Medulla oblongata (tissue), 1 donor: Measurements from ENCODE around the gene ESM1.
"Not testable (repeated sequence)": the region's sequence is repeated elsewhere in the genome, so short reads cannot be mapped to it uniquely, and the experiment has no call there.

Experiments used
- DNase-seq: peaks from one replicate; pipeline ENCODE4 v3.0.0-alpha.2; 2015; ENCODE audit errors: extremely low spot score

Gene ESM1

DNA sequence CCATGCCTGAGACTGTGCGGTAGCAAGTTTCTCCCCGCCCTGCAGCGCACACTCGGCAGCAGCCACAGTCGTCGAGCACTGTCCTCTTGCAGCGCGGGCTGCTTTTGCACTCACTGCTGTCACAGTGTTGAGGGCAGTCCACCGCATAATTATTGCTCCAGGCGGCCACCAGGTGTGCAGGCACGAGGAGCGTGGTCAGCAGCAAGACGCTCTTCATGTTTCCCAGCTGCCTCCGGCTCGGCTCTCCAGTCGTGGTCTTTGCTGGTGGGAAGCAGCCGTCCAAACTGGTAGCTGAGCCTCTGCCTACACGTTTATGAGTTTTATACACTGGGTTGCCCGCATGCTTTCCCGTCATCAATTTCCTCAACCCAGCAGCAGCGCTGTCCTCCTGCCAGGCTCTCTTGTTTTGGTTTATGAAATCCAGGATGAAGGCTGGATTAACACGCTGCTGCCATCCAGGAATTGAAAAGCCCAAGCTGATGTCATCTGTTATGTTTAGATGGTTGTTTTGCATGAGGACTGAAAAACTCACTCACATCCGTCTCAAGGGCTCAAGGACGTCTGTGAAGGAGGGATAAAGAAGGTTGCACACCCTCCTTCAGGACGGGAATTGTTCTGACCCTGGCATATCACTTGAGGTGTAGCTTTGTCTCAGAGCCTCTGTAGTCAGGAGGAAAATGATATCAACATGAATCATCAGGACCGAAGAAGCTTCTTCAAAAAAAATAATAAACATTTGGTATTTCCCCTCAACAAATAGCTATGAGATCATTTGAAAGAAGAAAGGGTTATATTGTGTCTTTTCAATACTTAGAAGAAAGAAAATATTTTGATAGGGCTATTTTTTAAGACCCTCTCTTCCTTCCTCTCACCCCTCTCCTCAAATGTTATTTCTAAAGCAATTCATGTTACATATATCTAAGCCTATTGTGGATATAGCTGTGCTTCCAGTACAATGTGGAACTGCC, at the start of gene ESM1:
ESM1 (minus strand) TSS at position 293 of the 968 bp plus-strand sequence; CDS start at position 217, 76 bp downstream.
- no peak for DNase-seq

- no peak for DNase-seq
Measured at GRCh38 chr5:55033568-55033967, 48.2 kb upstream of the ESM1 start.

DNA sequence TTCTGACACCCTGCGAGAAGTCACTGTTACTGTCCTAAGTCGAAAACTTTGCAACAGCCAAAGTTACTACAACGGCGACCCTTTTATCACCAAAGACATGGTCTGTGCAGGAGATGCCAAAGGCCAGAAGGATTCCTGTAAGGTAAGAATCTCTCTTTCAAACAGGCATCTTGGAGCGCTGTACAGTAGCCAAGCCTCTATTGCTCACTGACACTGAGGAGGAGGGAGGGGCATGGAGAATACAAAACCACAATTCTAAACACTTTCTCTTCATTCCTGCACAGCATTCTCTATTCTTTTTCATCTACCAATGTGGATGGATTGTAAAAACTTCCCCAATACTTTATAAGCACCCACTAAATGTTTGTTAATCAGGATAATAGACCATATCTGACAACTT, 46.1 kb upstream of the ESM1 start:
- DNase-seq: no peak

GRCh38 chr5:55030676-55031369, 45.4 kb upstream of the ESM1 start:
- no peak for DNase-seq

- no peak for DNase-seq
Measured at GRCh38 chr5:55030220-55030619, 44.8 kb upstream of the ESM1 start.

DNA sequence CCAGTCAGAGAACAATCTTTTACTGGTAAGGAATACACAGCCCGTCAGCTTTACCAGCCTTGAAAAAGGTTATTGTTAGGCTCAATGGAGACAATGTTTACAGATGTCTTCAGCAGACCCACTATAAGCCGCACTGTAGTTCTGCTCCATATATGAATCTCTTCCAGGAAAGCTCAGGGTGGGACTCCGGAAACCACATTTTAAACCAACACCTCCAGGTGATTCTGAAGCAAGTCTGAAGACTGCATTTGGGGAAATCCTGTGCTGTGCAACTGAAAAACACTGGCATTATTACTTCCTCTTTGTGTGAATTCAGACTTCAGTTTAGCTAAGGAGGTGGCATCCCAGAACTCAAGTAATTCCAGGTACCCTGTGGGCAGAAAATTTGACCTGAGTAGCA, 42.2 kb upstream of the ESM1 start:
- DNase-seq: no peak

- no peak for DNase-seq
Measured at GRCh38 chr5:55022450-55022849, 37.1 kb upstream of the ESM1 start.

GRCh38 chr5:55021821-55022220, 36.4 kb upstream of the ESM1 start:
- no peak for DNase-seq

DNA sequence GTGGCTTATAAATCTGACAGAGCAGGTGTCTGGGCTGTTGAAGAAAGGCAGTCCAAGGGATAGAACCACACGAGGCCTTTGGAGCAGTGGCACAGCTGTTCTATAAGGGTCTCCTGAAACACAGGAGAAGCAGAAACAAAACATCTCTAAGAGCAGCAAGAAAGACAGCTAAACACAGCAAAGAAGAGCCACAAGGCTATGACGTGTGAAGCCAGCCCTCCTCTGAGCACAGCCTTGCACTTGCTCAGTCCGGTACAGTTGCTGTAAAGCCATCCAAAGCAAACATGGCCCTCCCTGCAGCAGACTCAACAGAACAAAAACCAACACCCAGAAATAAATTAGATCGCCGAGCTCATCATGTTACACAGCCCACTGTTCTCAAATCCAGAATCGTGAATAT, 36.0 kb upstream of the ESM1 start:
- no peak for DNase-seq

GRCh38 chr5:55010149-55010548, 24.8 kb upstream of the ESM1 start:
- not testable (repeated sequence) for DNase-seq

- no peak for DNase-seq
Measured at GRCh38 chr5:55004729-55005128, 19.3 kb upstream of the ESM1 start.

DNA sequence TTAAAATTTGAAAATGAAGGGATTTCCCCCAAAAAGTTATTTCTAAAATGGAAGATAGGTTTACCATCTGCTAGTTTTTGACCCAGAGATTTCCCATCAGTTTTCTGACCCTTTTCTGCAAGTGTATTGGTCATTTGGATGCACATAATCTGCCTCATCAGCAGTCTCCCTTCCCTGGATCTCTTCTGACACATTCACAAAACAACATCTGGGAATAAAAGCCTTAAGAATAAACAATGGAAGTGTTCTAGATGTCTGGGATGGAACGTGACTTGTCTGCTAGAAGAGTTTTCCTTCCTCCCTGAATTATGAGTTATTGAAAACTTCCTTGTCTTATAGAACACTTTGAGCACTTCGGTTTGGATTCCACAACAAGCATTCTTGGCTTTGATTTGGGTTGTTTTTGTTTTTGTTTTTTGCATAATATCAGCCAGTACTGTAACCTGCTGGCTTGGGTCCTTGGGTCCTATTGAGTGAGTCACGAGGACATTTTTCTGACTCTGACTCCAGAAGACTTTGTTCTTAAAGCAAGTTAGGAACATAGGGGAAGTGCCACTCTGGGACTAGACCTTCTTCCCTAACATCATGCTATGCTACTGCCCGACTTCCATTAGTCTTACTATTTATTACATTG, 18.2 kb upstream of the ESM1 start:
- DNase-seq: no peak

DNA sequence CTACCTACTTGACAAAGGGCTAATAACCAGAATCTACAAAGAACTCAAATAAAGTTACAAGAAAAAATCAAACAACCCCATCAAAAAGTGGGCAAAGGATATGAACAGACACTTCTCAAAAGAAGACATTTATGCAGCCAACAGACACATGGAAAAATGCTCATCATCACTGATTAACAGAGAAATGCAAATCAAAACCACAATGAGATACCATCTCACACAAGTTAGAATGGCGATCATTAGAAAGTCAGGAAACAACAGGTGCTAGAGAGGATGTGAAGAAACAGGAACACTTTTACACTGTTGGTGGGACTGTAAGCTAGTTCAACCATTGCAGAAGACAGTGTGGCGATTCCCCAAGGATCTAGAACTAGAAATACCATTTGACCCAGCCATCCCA, 16.8 kb upstream of the ESM1 start:
- DNase-seq: not testable (repeated sequence)

- no peak for DNase-seq
Measured at GRCh38 chr5:54997081-54997480, 11.7 kb upstream of the ESM1 start.

GRCh38 chr5:54996466-54996865, 11.1 kb upstream of the ESM1 start:
- no peak for DNase-seq

DNA sequence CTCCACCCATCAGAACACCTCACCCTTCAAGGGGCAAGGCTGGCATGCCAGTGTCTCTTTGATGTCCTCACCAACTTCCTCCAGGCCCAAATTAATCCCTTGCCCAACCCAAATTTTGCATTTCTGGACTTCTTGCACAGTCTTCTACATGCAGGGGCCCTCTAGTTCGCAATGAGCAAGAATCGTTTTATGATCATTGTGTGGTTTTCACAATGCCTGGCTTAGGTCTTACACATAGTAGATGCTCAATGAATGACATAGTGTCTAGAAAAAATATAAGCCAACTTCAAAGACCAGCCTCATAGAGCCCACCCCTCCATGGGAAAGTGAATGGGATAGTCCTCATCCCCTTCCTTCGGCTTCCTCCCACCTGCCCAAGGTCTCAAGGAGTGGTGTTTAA, 9.8 kb upstream of the ESM1 start:
- DNase-seq: no peak

GRCh38 chr5:54994628-54995027, 9.2 kb upstream of the ESM1 start:
- DNase-seq: no peak

GRCh38 chr5:54993318-54993717, 7.9 kb upstream of the ESM1 start:
- no peak for DNase-seq

- no peak for DNase-seq
Measured at GRCh38 chr5:54991416-54991815, 6.0 kb upstream of the ESM1 start.

DNA sequence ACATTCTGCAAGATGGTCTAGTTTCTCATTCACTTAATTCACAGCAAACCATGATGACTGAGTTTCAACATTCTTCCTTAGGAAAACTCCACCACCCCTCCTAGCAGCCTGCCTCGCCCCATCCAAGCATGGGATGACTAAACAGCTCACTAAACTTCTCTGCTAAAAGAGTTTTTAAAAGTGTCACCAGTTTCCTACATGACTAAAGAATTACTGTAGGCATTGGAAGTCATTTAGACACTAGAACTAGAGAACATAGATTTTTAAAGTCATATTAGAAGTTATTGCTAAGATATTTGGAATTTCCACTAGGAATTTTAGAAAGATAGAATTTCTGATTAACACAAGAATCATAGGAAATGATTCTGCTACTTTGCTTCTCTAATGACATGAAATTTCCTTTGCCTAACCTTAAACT, 5.5 kb upstream of the ESM1 start:
- DNase-seq: no peak

DNA sequence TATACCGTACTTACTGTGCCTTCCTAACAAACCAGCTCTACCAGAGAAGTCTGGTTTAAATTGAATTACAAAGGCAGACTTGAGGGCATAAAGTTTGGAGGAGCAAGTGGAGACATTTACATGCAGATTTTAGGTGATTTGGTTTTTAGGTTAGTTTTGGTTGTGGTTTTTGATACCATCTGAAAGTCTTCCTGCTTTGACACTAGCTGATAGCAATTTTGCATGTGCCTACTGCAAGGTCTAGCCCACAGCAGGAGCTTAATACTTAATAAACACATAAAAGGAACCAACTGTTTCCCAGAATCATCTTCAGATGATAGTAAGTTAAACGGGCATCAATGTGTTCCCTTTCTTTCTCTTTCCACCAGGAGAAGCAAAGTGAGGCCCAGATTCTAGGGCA, 3.4 kb upstream of the ESM1 start:
- no peak for DNase-seq

- DNase-seq: no peak
Measured at GRCh38 chr5:54988218-54988617, 2.8 kb upstream of the ESM1 start.

DNA sequence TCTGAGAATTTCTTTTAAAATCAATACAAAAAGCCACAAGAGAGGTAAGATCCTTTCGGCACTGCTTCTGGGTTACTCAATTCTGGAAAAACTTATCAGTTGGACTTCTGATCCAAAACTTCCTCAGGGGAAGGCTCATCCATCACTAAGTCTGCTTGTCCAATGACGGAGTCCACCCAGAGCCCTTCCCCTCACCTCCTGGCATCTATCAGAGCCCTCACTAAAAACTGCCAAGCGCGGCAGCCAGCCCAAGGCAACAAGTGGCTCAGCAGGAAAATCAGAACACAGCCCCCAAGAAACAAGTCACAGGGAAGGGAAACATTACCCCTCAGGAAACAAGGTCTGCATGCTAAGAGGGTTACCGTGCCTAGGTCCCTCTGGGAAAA, 869 bp upstream of the ESM1 start:
- no peak for DNase-seq
